Measurements from ENCODE around the gene MPP3. TPM values are rescaled to one million over a fixed set of nuclear protein-coding genes. Genes with fewer than 3 reads are reported as not detected.

MPP3 gene
- total RNA-seq, 1 donor from 2014 or later: 6.1 TPM

- Histone ChIP-seq H3K4me3 (no peak overlapping the region), H3K9me3 (ENCODE audit: low read depth) (no peaks in the 10 kb centered on the region), H3K4me2 (no peak overlapping the region), H3K4me1 (no peaks in the 10 kb centered on the region), H3K9ac (no peak overlapping the region), H3K27me3 (no peaks in the 10 kb centered on the region), H3K36me3 (no peaks in the 10 kb centered on the region), H3K27ac (no peak overlapping the region), H4K20me1 (ENCODE audit: low read depth) (no peaks in the 10 kb centered on the region), H3K79me2 (ENCODE audit: low read depth) (no peaks in the 10 kb centered on the region), H3F3A (ENCODE audit: low read depth) (no peaks in the 10 kb centered on the region), H2AFZ (replicated peaks) (no peak overlapping the region)
- peaks cover 11% of the 10 kb centered on the region for H3K27me3 Mint-ChIP-seq (ENCODE audit: insufficient read depth, low read depth)
- no peak overlapping the region for H3K27ac Mint-ChIP-seq
- no peak for TF ChIP-seq EZH2phosphoT487 (IDR thresholded peaks at IDR 0.05)
- no peak for TF ChIP-seq EZH2 (IDR thresholded peaks at IDR 0.05)
- TF ChIP-seq CTCF (IDR thresholded peaks at IDR 0.05): no peak
- H3K4me1 Mint-ChIP-seq: peaks cover 10% of the 10 kb centered on the region
- no peak overlapping the region for H3K4me3 Mint-ChIP-seq
- no peak for DNase-seq (ENCODE audit: low spot score)
- H3K9me3 Mint-ChIP-seq: no peaks in the 10 kb centered on the region
- H3K36me3 Mint-ChIP-seq: no peaks in the 10 kb centered on the region
These were observed 27.3 kb upstream of the MPP3 start for GRCh38 chr17:43860077-43860725.

- H3K4me1 Mint-ChIP-seq: peaks cover 4% of the 10 kb centered on the region
- no peaks in the 10 kb centered on the region for H3K4me1 ChIP-seq
- H2AFZ ChIP-seq (replicated peaks): peak overlapping the region; percentile 13
- H3K36me3 ChIP-seq: no peaks in the 10 kb centered on the region
- no peaks in the 10 kb centered on the region for H3K9me3 ChIP-seq (ENCODE audit: low read depth)
- no peak overlapping the region for H3K9ac ChIP-seq
- no peak overlapping the region for H3K27ac ChIP-seq
- peaks cover 7% of the 10 kb centered on the region for H3K27me3 Mint-ChIP-seq (ENCODE audit: insufficient read depth, low read depth)
- no peaks in the 10 kb centered on the region for H3K79me2 ChIP-seq (ENCODE audit: low read depth)
- H3K27me3 ChIP-seq: no peaks in the 10 kb centered on the region
- no peaks in the 10 kb centered on the region for H3K9me3 Mint-ChIP-seq
- H3K27ac Mint-ChIP-seq: no peak overlapping the region
- H4K20me1 ChIP-seq (ENCODE audit: low read depth): no peaks in the 10 kb centered on the region
- no peak for DNase-seq (ENCODE audit: low spot score)
- H3K4me2 ChIP-seq: no peak overlapping the region
- H3K4me3 Mint-ChIP-seq: no peak overlapping the region
- no peak overlapping the region for H3K4me3 ChIP-seq
- H3K36me3 Mint-ChIP-seq: no peaks in the 10 kb centered on the region
- TF ChIP-seq EZH2 (IDR thresholded peaks at IDR 0.05): no peak
- no peaks in the 10 kb centered on the region for H3F3A ChIP-seq (ENCODE audit: low read depth)
These were observed 25.1 kb upstream of the MPP3 start for GRCh38 chr17:43857957-43858600.

GRCh38 chr17:43857141-43857540, 24.2 kb upstream of the MPP3 start:
- Mint-ChIP-seq H3K4me1 (peaks cover 4% of the 10 kb centered on the region), H3K36me3 (no peaks in the 10 kb centered on the region), H3K4me3 (no peak overlapping the region), H3K27me3 (ENCODE audit: insufficient read depth, low read depth) (peaks cover 10% of the 10 kb centered on the region), H3K27ac (peak overlapping the region; percentile 11), H3K9me3 (no peaks in the 10 kb centered on the region)
- H3K9ac ChIP-seq: no peak overlapping the region
- H3K9me3 ChIP-seq (ENCODE audit: low read depth): no peaks in the 10 kb centered on the region
- no peak overlapping the region for H3K4me3 ChIP-seq
- no peaks in the 10 kb centered on the region for H3F3A ChIP-seq (ENCODE audit: low read depth)
- no peak overlapping the region for H3K4me2 ChIP-seq
- H3K4me1 ChIP-seq: no peaks in the 10 kb centered on the region
- no peaks in the 10 kb centered on the region for H3K27me3 ChIP-seq
- no peak overlapping the region for H2AFZ ChIP-seq (replicated peaks)
- H3K36me3 ChIP-seq: no peaks in the 10 kb centered on the region
- H3K79me2 ChIP-seq (ENCODE audit: low read depth): no peaks in the 10 kb centered on the region
- DNase-seq (ENCODE audit: low spot score): no peak
- no peak for TF ChIP-seq EZH2phosphoT487 (IDR thresholded peaks at IDR 0.05)
- no peak for TF ChIP-seq CTCF (IDR thresholded peaks at IDR 0.05)
- no peak for TF ChIP-seq EZH2 (IDR thresholded peaks at IDR 0.05)
- H4K20me1 ChIP-seq (ENCODE audit: low read depth): no peaks in the 10 kb centered on the region
- no peak overlapping the region for H3K27ac ChIP-seq

- Histone ChIP-seq H3K4me2 (no peak overlapping the region), H3K27ac (no peak overlapping the region), H3K79me2 (ENCODE audit: low read depth) (no peaks in the 10 kb centered on the region), H2AFZ (replicated peaks) (no peak overlapping the region), H3K4me1 (no peaks in the 10 kb centered on the region), H4K20me1 (ENCODE audit: low read depth) (no peaks in the 10 kb centered on the region), H3K36me3 (no peaks in the 10 kb centered on the region), H3K4me3 (no peak overlapping the region), H3K9ac (no peak overlapping the region), H3K27me3 (no peaks in the 10 kb centered on the region), H3F3A (ENCODE audit: low read depth) (no peaks in the 10 kb centered on the region), H3K9me3 (ENCODE audit: low read depth) (no peaks in the 10 kb centered on the region)
- TF ChIP-seq EZH2 (IDR thresholded peaks at IDR 0.05) (no peak), CTCF (IDR thresholded peaks at IDR 0.05) (no peak), EZH2phosphoT487 (IDR thresholded peaks at IDR 0.05) (no peak)
- H3K4me3 Mint-ChIP-seq: no peak overlapping the region
- peaks cover 6% of the 10 kb centered on the region for H3K4me1 Mint-ChIP-seq
- no peak overlapping the region for H3K27ac Mint-ChIP-seq
- H3K36me3 Mint-ChIP-seq: no peaks in the 10 kb centered on the region
- peaks cover 10% of the 10 kb centered on the region for H3K27me3 Mint-ChIP-seq (ENCODE audit: insufficient read depth, low read depth)
- no peaks in the 10 kb centered on the region for H3K9me3 Mint-ChIP-seq
- no peak for DNase-seq (ENCODE audit: low spot score)
These were observed 23.2 kb upstream of the MPP3 start for GRCh38 chr17:43856141-43856540.

Measured in neural progenitor cell (in vitro differentiated cells).